HCT116 (cell line): Measurements from ENCODE around the gene SCN2B.

Experiments
- ATF3 ChIP-seq: IDR thresholded peaks from 2 replicates; pipeline ENCODE4 v1.6.1; 2012
- CEBPB ChIP-seq: IDR thresholded peaks from 2 replicates; pipeline ENCODE4 v1.6.1; 2012; ENCODE audit warnings: low read depth
- CTCF ChIP-seq, 3 experiments: fragments of 200-600 bp in 1 of 3; sonication (generic) in 1 of 3; IDR thresholded peaks in 2 of 3; conservative IDR thresholded peaks in 1 of 3; 2 replicates each; pipeline ENCODE4 v1.5.1; 2012 to 2017; ENCODE audit warnings: low read depth in 2 of 3, low read length in 2 of 3, antibody characterized with exemption in 1 of 3, borderline replicate concordance in 1 of 3, control low read depth in 1 of 3, mild to moderate bottlenecking in 1 of 3, mixed read lengths in 1 of 3, mixed run types in 1 of 3, moderate library complexity in 1 of 3; ENCODE audit not compliant: insufficient read depth in 1 of 3
- ELF1 ChIP-seq: IDR thresholded peaks from 2 replicates; pipeline ENCODE4 v1.6.1; 2012; ENCODE audit warnings: low read depth, borderline replicate concordance
- EZH2 ChIP-seq: fragments of 200-600 bp; sonication (generic); IDR thresholded peaks from 2 replicates; pipeline ENCODE4 v1.6.1; 2017; ENCODE audit warnings: antibody characterized with exemption, mixed run types
- EZH2phosphoT487 ChIP-seq: fragments of 200-600 bp; IDR thresholded peaks from 2 replicates; pipeline ENCODE4 v1.6.1; 2018; ENCODE audit warnings: antibody characterized with exemption, borderline replicate concordance
- JUND ChIP-seq: IDR thresholded peaks from 2 replicates; pipeline ENCODE4 v1.6.1; 2012
- MAX ChIP-seq: IDR thresholded peaks from 2 replicates; pipeline ENCODE4 v1.6.1; 2012
- POLR2A ChIP-seq: IDR thresholded peaks from 2 replicates; pipeline ENCODE4 v1.7.0; 2011; ENCODE audit warnings: borderline replicate concordance; ENCODE audit not compliant: insufficient read depth, insufficient read length; ENCODE audit errors: extremely low read depth
- POLR2AphosphoS5 ChIP-seq: IDR thresholded peaks from 2 replicates; pipeline ENCODE4 v1.6.1; 2011; ENCODE audit warnings: mild to moderate bottlenecking, low read depth, low read length, moderate library complexity
- RAD21 ChIP-seq: IDR thresholded peaks from 2 replicates; pipeline ENCODE4 v1.6.1; 2012; ENCODE audit warnings: low read depth, mild to moderate bottlenecking
- SP1 ChIP-seq: IDR thresholded peaks from 2 replicates; pipeline ENCODE4 v1.6.1; 2012; ENCODE audit warnings: low read depth
- TCF7L2 ChIP-seq: IDR thresholded peaks from 2 replicates; pipeline ENCODE4 v1.7.0; 2011; ENCODE audit warnings: borderline replicate concordance, inconsistent platforms; ENCODE audit not compliant: insufficient read depth, insufficient read length; ENCODE audit errors: extremely low read depth
- ZNF274 ChIP-seq: fragments of 200-500 bp; sonication (Bioruptor generic); IDR thresholded peaks from 2 replicates; pipeline ENCODE4 v1.6.1; 2014; ENCODE audit warnings: mild to moderate bottlenecking, low read depth, low read length, inconsistent platforms

GRCh38 chr11:118167906-118168305 lies 8.5 kb downstream of the SCN2B start:
- no peak for TF ChIP-seq POLR2AphosphoS5
- TF ChIP-seq CTCF (IDR thresholded peaks at IDR 0.05 in 2 of 3, conservative IDR thresholded peaks at IDR 0.05 in 1 of 3; ENCODE audit: borderline replicate concordance in 1 of 3, insufficient read depth in 1 of 3, low read depth in 2 of 3, low read length in 2 of 3) = no peak
- TF ChIP-seq TCF7L2 = no peak
- TF ChIP-seq ATF3 = no peak
- no peak for TF ChIP-seq CEBPB
- TF ChIP-seq MAX = no peak
- no peak for TF ChIP-seq SP1
- TF ChIP-seq POLR2A = no peak
- TF ChIP-seq RAD21 = no peak
- no peak for TF ChIP-seq EZH2
- TF ChIP-seq ELF1 = no peak
- TF ChIP-seq ZNF274 = no peak
- TF ChIP-seq JUND = no peak
- TF ChIP-seq EZH2phosphoT487 = no peak
